Peyer's patch (tissue), 4 donors: Measurements from ENCODE around the gene CD9. TPM values are rescaled to one million over a fixed set of nuclear protein-coding genes. Genes with fewer than 3 reads are reported as not detected.
A peak's percentile ranks its signal among the peaks of the same experiment; 100 is the strongest.

ENCODE experiments used
- DNase-seq, 3 donors: peaks; one replicate each; pipeline ENCODE4 v3.0.0-alpha.2; 2017 to 2019
- H3K27ac ChIP-seq, 4 donors: fragments of 200-600 bp; sonication (generic); one replicate each; pipeline ENCODE4 v1.5.1; 2016 to 2019
- H3K27me3 ChIP-seq, 2 donors: fragments of 200-600 bp; sonication (generic); one replicate each; pipeline ENCODE4 v1.5.1; 2019
- H3K36me3 ChIP-seq, 3 donors: fragments of 200-600 bp; sonication (generic); one replicate each; pipeline ENCODE4 v1.5.1; 2016 to 2019
- H3K4me1 ChIP-seq, 4 donors: fragments of 200-600 bp; sonication (generic); one replicate each; pipeline ENCODE4 v1.5.1; 2016 to 2019
- H3K4me3 ChIP-seq, 4 donors: fragments of 200-600 bp; sonication (generic); 1 replicate in 3 of 4; 2 replicates in 1 of 4; pipeline ENCODE4 v1.5.1; 2016 to 2019; ENCODE audit warnings: mild to moderate bottlenecking in 1 of 4
- H3K9me3 ChIP-seq, 4 donors: fragments of 200-600 bp; sonication (generic); one replicate each; pipeline ENCODE4 v1.5.1; 2016 to 2019; ENCODE audit warnings: mild to moderate bottlenecking in 1 of 4
- CTCF ChIP-seq, 6 experiments: fragments of 450-650 bp in 4 of 6; fragments of 200-600 bp in 2 of 6; sonication (generic) in 1 of 6; IDR thresholded peaks; one replicate each; pipeline ENCODE4 v1.5.1; 2017 to 2019; ENCODE audit warnings: antibody characterized with exemption in 6 of 6, mild to moderate bottlenecking in 3 of 6, moderate library complexity in 1 of 6
- POLR2A ChIP-seq, 2 donors: fragments of 450-650 bp; IDR thresholded peaks; one replicate each; pipeline ENCODE4 v1.5.1; 2017; ENCODE audit warnings: antibody characterized with exemption in 2 of 2, mild to moderate bottlenecking in 2 of 2, moderate library complexity in 2 of 2
- total RNA-seq, 4 donors: library from RNA; depleted of rRNA; stranded (reverse); fragments of >200 nt; gene quantifications; one replicate each; pipeline ENCODE4 v1.1.0, GENCODE V29; 2016

Gene CD9
- total RNA-seq, 4 donors from 2014 or later = 31.4 to 176 (median 141) TPM

DNA sequence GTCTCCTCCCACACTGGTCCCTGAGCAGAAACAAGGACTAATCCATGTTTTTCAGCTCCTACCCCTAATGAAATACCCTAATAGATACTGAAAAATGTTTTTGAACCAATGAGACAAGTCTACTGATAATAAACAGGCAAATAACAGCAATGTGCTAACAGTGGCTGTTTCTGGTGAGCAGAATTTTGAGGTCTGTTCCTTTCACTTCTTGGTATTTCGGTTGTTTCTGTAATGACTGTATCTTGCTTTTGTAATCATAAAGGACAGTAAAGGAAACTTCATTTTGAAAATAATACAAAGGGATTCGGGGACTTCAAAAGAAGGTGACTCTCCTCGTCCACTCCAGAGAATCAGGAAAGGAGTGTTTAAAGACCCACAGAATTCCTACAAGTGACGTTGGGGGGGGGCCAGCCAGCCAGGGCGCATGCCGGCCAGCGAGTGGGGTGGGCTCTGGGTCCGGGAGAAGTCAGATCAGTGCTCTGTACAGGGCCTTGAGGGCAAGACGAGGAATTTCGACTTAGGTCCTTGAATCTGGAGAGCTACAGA is 1.1 kb upstream of the CD9 start:
- peaks cover 0 to 32% (median 5%) of the 10 kb centered on the region in 4 donors for H3K4me1 ChIP-seq
- H3K4me3 ChIP-seq = peak overlapping the region; percentile 57 to 97 (median 78)
- H3K9me3 ChIP-seq = no peaks in the 10 kb centered on the region
- H3K36me3 ChIP-seq = no peaks in the 10 kb centered on the region
- peak overlapping the region; percentile 55 to 97 (median 84) for H3K27ac ChIP-seq
- TF ChIP-seq POLR2A (IDR thresholded peaks at IDR 0.05) = no peak
- TF ChIP-seq CTCF (IDR thresholded peaks at IDR 0.05) = no peak
- H3K27me3 ChIP-seq = no peaks in the 10 kb centered on the region
- DNase-seq = peak in 1 of 3 donors; percentile 57

DNA sequence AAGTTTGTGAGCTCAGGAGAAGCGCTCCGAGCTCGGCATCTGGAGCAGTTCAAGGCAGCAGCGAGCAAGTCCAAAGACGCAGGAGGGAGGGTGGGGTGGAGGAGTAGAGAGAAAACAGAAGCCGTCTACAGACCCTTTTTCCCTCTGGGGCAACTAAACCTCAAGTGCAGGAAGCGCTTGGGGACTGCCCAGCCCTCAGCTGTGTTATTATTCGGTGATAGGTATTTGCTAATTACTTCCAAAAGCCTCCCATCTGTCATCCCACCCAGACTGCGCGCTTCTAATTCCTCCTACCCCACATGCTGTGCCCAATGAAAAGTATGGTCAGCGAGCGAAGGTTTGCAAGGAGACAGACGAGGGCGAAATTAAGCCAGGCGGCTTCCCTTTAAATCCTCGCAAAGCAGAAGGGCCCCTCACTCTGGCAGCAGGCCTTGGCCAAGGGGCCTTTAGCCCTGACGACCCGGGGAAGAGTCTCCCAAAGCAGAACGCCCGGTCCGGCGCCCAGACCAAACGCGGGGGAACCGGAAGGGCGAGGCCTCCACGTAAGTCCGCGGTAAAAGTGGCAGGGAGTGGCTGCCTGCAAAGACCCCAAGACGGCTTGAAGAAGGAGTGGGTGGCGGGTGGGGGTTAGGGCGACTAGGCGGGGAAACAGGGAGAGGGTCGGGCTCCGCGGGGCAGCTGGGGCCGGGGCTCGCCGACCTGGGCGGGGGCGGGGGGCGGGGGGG is 507 bp upstream of the CD9 start:
- TF ChIP-seq POLR2A (IDR thresholded peaks at IDR 0.05) (no peak), CTCF (IDR thresholded peaks at IDR 0.05) (no peak)
- Histone ChIP-seq H3K4me1 (peaks cover 0 to 37% (median 5%) of the 10 kb centered on the region in 4 donors), H3K4me3 (peak overlapping the region; percentile 57 to 97 (median 78)), H3K36me3 (no peaks in the 10 kb centered on the region), H3K27ac (peak overlapping the region; percentile 55 to 97 (median 84)), H3K27me3 (no peaks in the 10 kb centered on the region), H3K9me3 (no peaks in the 10 kb centered on the region)
- peak in 2 of 3 donors; percentile 67 to 73 for DNase-seq

- DNase-seq = peak in 2 of 3 donors; percentile 74 to 83
- H3K27me3 ChIP-seq = no peaks in the 10 kb centered on the region
- H3K4me3 ChIP-seq = peak overlapping the region; percentile 57 to 97 (median 78)
- peaks cover 0 to 52% (median 5%) of the 10 kb centered on the region in 4 donors for H3K4me1 ChIP-seq
- TF ChIP-seq CTCF (IDR thresholded peaks at IDR 0.05) (peak in 3 of 6 experiments; percentile 34 to 43 (median 39)), POLR2A (IDR thresholded peaks at IDR 0.05) (peak; percentile 73 to 82)
- no peaks in the 10 kb centered on the region for H3K9me3 ChIP-seq
- no peaks in the 10 kb centered on the region for H3K36me3 ChIP-seq
- H3K27ac ChIP-seq = peak overlapping the region; percentile 55 to 97 (median 92)
These were observed 1.0 kb downstream of the CD9 start for GRCh38 chr12:6201213-6201608.

- peak in 1 of 3 donors; percentile 53 for DNase-seq
These were observed 1.6 kb downstream of the CD9 start for GRCh38 chr12:6201826-6202225.

GRCh38 chr12:6202304-6202703 is 2.1 kb downstream of the CD9 start:
- peak overlapping the region in 2 of 4 donors; percentile 89 to 97 for H3K4me3 ChIP-seq
- TF ChIP-seq POLR2A (IDR thresholded peaks at IDR 0.05) (no peak), CTCF (IDR thresholded peaks at IDR 0.05) (no peak)
- H3K27ac ChIP-seq = peak overlapping the region in 2 of 4 donors; percentile 95 to 97
- peaks cover 0 to 62% (median 5%) of the 10 kb centered on the region in 4 donors for H3K4me1 ChIP-seq
- DNase-seq = peak in 1 of 3 donors; percentile 52
- H3K27me3 ChIP-seq = no peaks in the 10 kb centered on the region
- no peaks in the 10 kb centered on the region for H3K9me3 ChIP-seq
- no peaks in the 10 kb centered on the region for H3K36me3 ChIP-seq

More at GRCh38 chr12:6201826-6202225, 1.6 kb downstream of the CD9 start:
- H3K27me3 ChIP-seq = no peaks in the 10 kb centered on the region
- no peaks in the 10 kb centered on the region for H3K36me3 ChIP-seq
- H3K4me3 ChIP-seq = peak overlapping the region in 3 of 4 donors; percentile 67 to 97 (median 89)
- peaks cover 0 to 57% (median 5%) of the 10 kb centered on the region in 4 donors for H3K4me1 ChIP-seq
- peak overlapping the region; percentile 55 to 97 (median 92) for H3K27ac ChIP-seq
- H3K9me3 ChIP-seq = no peaks in the 10 kb centered on the region
- TF ChIP-seq CTCF (IDR thresholded peaks at IDR 0.05) (no peak), POLR2A (IDR thresholded peaks at IDR 0.05) (no peak)
